Gastrocnemius medialis (tissue), 4 donors: ENCODE results near the gene PODNL1. TPM values are rescaled to one million over a fixed set of nuclear protein-coding genes. Genes with fewer than 3 reads are reported as not detected.

Source experiments
- ATAC-seq, 2 donors: fragments of 150-250 bp; one replicate each; pipeline ENCODE4 v1.9.1; 2016
- DNase-seq, 2 donors: peaks; one replicate each; pipeline ENCODE4 v3.0.0-alpha.2; 2019
- H3K27ac ChIP-seq, 4 donors: fragments of 200-600 bp; sonication (generic); 1 replicate in 1 of 4; 2 replicates in 3 of 4; pipeline ENCODE4 v1.5.1; 2016 to 2018; ENCODE audit warnings: mild to moderate bottlenecking in 2 of 4, moderate library complexity in 1 of 4
- H3K27me3 ChIP-seq, 3 donors: fragments of 200-600 bp; sonication (generic) in 2 of 3; 1 replicate in 1 of 3; 2 replicates in 2 of 3; pipeline versions ENCODE4 v1.5.1 to v1.6.0; 2016 to 2019; ENCODE audit warnings: mild to moderate bottlenecking in 1 of 3, moderate library complexity in 1 of 3
- H3K36me3 ChIP-seq, 2 donors: fragments of 200-600 bp; sonication (generic) in 1 of 2; one replicate each; pipeline ENCODE4 v1.5.1; 2017 to 2018
- H3K4me1 ChIP-seq, 2 donors: fragments of 200-600 bp; sonication (generic) in 1 of 2; one replicate each; pipeline ENCODE4 v1.5.1; 2016 to 2017; ENCODE audit warnings: mild to moderate bottlenecking in 2 of 2
- H3K4me3 ChIP-seq, 4 donors: fragments of 200-600 bp; sonication (generic) in 3 of 4; 1 replicate in 1 of 4; 2 replicates in 3 of 4; pipeline ENCODE4 v1.5.1; 2016 to 2019; ENCODE audit warnings: mild to moderate bottlenecking in 2 of 4
- H3K9me3 ChIP-seq, 3 donors: fragments of 200-600 bp; sonication (generic) in 2 of 3; 1 replicate in 1 of 3; 2 replicates in 2 of 3; pipeline ENCODE4 v1.5.1; 2016 to 2019
- POLR2A ChIP-seq, 2 donors: fragments of 450-650 bp; IDR thresholded peaks; one replicate each; pipeline ENCODE4 v1.6.1; 2017; ENCODE audit warnings: antibody characterized with exemption in 2 of 2, mild to moderate bottlenecking in 2 of 2, moderate library complexity in 2 of 2
- in situ Hi-C, 4 donors: fragments of 200-750 bp; cut with MboI; loops; one replicate each; pipeline versions ENCODE4 v1.15.0 to v1.8.0; 2017; ENCODE audit warnings: low sequenced_read_pairs in 4 of 4
- intact Hi-C: fragments of 100-400 bp; cut with DNase I; formaldehyde crosslinking; loops from one replicate; pipeline ENCODE4 v1.15.1; 2023; ENCODE audit warnings: low total_unique reads
- total RNA-seq, 4 donors: library from RNA; depleted of rRNA; stranded (reverse); fragments of >200 nt; gene quantifications; one replicate each; pipeline versions ENCODE4 v1.1.0 to v1.2.3, GENCODE V29; 2016
- TF ChIP-seq, protein P1 (sequence below), 5 experiments: fragments of 450-650 bp in 3 of 5; fragments of 200-600 bp in 2 of 5; sonication (generic) in 2 of 5; IDR thresholded peaks in 4 of 5; conservative IDR thresholded peaks in 1 of 5; 1 replicate in 4 of 5; 2 replicates in 1 of 5; pipeline ENCODE4 v1.5.1; 2016 to 2019; ENCODE audit warnings: antibody characterized with exemption in 5 of 5, mild to moderate bottlenecking in 3 of 5, moderate library complexity in 3 of 5

PODNL1 gene
- total RNA-seq, 4 donors from 2014 or later: 0.55 to 0.61 TPM; not detected in 2

DNA sequence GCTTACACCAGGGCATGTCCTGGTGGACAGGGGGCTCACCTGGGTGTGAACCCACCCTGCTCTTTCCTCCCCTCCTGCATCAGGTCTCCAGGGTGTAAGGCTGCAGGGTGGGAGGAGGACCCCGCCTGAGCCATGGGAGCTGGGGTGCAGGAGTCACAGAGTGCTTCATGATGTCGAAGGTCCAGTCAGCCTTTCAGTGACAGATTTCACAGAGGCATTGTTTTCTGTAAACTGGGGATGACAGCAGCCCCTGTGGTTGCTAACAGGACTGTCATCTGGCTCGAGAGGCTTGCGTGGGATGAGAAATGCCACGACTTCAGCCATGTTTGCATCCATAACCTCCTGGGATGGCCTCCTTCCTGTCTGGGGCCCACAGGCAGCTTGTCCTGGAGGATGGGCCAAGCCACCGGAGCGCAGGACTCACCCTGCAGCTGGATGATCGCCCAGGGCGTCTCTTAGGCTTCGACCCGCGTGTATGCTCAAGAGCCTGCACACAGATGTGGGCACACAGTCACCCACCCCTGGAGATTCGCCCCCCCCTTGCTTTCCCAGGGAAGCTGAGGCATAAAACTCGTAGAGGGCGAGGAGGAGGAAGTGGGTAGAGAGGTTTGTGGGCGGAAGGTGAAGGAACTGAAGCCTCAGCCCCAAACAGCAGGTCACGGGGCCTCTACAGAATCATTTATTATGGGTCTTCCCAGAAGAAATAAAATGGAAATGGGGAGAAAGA lies 56.4 kb downstream of the PODNL1 start:
- TF ChIP-seq, protein P1, sequence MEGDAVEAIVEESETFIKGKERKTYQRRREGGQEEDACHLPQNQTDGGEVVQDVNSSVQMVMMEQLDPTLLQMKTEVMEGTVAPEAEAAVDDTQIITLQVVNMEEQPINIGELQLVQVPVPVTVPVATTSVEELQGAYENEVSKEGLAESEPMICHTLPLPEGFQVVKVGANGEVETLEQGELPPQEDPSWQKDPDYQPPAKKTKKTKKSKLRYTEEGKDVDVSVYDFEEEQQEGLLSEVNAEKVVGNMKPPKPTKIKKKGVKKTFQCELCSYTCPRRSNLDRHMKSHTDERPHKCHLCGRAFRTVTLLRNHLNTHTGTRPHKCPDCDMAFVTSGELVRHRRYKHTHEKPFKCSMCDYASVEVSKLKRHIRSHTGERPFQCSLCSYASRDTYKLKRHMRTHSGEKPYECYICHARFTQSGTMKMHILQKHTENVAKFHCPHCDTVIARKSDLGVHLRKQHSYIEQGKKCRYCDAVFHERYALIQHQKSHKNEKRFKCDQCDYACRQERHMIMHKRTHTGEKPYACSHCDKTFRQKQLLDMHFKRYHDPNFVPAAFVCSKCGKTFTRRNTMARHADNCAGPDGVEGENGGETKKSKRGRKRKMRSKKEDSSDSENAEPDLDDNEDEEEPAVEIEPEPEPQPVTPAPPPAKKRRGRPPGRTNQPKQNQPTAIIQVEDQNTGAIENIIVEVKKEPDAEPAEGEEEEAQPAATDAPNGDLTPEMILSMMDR (IDR thresholded peaks at IDR 0.05 in 4 of 5, conservative IDR thresholded peaks at IDR 0.05 in 1 of 5): no peak
- TF ChIP-seq POLR2A (IDR thresholded peaks at IDR 0.05): no peak
- H3K4me3 ChIP-seq: no peak overlapping the region
- peaks cover 13 to 17% of the 10 kb centered on the region in 2 donors for H3K4me1 ChIP-seq
- no peaks in the 10 kb centered on the region for H3K27me3 ChIP-seq
- in situ Hi-C loops (loop anchor here (10.0 to 25.0 kb wide), 3 partner anchors 163 to 480 kb away; no protein-coding TSS in a partner anchor), intact Hi-C loops (loop anchor here (2.0 to 5.0 kb wide), 3 partner anchors 25 to 255 kb away; partner anchors contain the start of genes ASF1B, BRME1, CC2D1A and DCAF15)
- DNase-seq (no peak), ATAC-seq (no peak)
- H3K27ac ChIP-seq: peak overlapping the region; percentile 77 to 92 (median 80)
- no peaks in the 10 kb centered on the region for H3K36me3 ChIP-seq
- H3K9me3 ChIP-seq: no peaks in the 10 kb centered on the region

DNA sequence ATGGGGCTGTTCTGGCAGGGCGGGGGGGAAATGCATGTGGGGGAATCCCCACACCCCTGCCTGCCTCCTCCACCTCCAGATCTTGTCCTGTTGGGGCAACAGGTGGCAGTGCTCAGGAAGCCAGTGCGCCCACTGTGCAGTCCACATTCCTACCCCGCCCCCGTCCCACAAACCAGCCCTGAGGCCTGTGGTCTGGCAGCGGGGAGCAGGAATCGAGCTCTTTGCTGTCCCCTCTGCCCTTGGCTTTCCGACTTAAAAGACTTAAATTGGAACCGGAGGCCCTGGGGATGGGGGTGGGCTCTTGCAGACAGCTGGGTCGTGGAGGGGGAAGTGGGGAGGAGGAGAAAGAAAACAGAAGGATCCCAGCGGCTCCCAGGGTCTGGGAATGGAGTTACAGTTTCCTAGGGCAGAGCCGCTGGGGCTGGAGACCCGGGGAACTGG lies 56.9 kb downstream of the PODNL1 start:
- Histone ChIP-seq H3K27ac (peak overlapping the region; percentile 77 to 92 (median 80)), H3K36me3 (no peaks in the 10 kb centered on the region), H3K4me1 (peaks cover 13 to 17% of the 10 kb centered on the region in 2 donors), H3K9me3 (no peaks in the 10 kb centered on the region), H3K27me3 (no peaks in the 10 kb centered on the region), H3K4me3 (no peak overlapping the region)
- ATAC-seq: no peak
- DNase-seq: no peak
- TF ChIP-seq, protein P1 (IDR thresholded peaks at IDR 0.05 in 4 of 5, conservative IDR thresholded peaks at IDR 0.05 in 1 of 5): no peak
- TF ChIP-seq POLR2A (IDR thresholded peaks at IDR 0.05): no peak
- intact Hi-C loops (loop anchor here (2.0 to 5.0 kb wide), 3 partner anchors 26 to 256 kb away; partner anchors contain the start of genes ASF1B, BRME1, CC2D1A and DCAF15), in situ Hi-C loops (loop anchor here (10.0 to 25.0 kb wide), 3 partner anchors 164 to 481 kb away; no protein-coding TSS in a partner anchor)

Other genes starting within 250 kb of the PODNL1 start
- gene MRI1, start 173.9 kb downstream of the PODNL1 start, total RNA-seq: 10 to 100 TPM; 21.1 to 26.1 (median 23.4) TPM
- 100 to 1,000 TPM; 158 to 283 (median 222) TPM for gene C19orf53, start 164.0 kb downstream of the PODNL1 start, total RNA-seq
- 1 to 10 TPM; 3.9 to 6.3 (median 5.0) TPM for gene ZSWIM4, start 143.0 kb downstream of the PODNL1 start, total RNA-seq
- not detected for gene NANOS3, start 61.3 kb downstream of the PODNL1 start, total RNA-seq
- gene BRME1, start 32.3 kb downstream of the PODNL1 start, total RNA-seq: 1 to 10 TPM in 1 of 4 donors, under 1 TPM in 3; 0.19 to 1.0 (median 0.56) TPM
- 10 to 100 TPM; 22.3 to 44.9 (median 33.7) TPM for gene CC2D1A, start 32.2 kb downstream of the PODNL1 start, total RNA-seq
- 10 to 100 TPM; 11.2 to 38.8 (median 18.0) TPM for gene DCAF15, start 14.1 kb upstream of the PODNL1 start, total RNA-seq
- gene RFX1, start 67.9 kb upstream of the PODNL1 start, total RNA-seq: 1 to 10 TPM; 2.7 to 7.2 (median 4.4) TPM
- not detected for gene RLN3, start 89.7 kb upstream of the PODNL1 start, total RNA-seq
- 1 to 10 TPM; 1.4 to 3.7 (median 2.0) TPM for gene IL27RA, start 93.3 kb upstream of the PODNL1 start, total RNA-seq
- gene PALM3, start 123.7 kb upstream of the PODNL1 start, total RNA-seq: not detected
- gene MISP3, start 134.4 kb upstream of the PODNL1 start, total RNA-seq: 1 to 10 TPM; 1.8 to 8.0 (median 5.7) TPM
- gene C19orf67, start 147.4 kb upstream of the PODNL1 start, total RNA-seq: not detected
- 10 to 100 TPM; 15.1 to 71.8 (median 40.2) TPM for gene SAMD1, start 152.3 kb upstream of the PODNL1 start, total RNA-seq
- 100 to 1,000 TPM in 3 of 4 donors, 10 to 100 TPM in 1; 74.7 to 180 (median 147) TPM for gene PRKACA, start 179.3 kb upstream of the PODNL1 start, total RNA-seq
- gene ASF1B, start 198.2 kb upstream of the PODNL1 start, total RNA-seq: 1 to 10 TPM in 3 of 4 donors, not detected in 1; 1.2 to 4.1 (median 1.5) TPM